ENCODE results near the gene TRIM37.

Gene TRIM37

DNA sequence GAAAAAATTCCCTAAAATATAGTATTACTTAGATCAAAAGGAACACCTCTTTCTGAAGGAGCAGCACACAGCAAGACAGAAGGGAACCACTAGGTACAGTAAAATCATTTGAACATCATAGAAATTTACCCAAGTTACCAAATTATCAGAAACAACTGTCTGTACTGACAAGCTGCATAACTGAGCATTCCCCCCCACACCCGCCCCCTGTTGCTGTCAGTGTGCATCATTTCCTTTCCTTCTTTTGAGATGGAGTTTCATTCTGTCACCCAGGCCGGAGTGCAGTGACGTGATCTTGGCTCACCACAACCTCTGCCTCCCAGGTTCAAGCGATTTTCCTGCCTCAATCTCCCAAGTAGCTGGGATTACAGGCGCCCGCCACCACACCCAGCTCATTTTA lies 120.7 kb downstream of the TRIM37 start:
- Histone ChIP-seq H3K4me3 (no peak overlapping the region), H3K27ac (no peak overlapping the region)
- TF ChIP-seq, protein P1, sequence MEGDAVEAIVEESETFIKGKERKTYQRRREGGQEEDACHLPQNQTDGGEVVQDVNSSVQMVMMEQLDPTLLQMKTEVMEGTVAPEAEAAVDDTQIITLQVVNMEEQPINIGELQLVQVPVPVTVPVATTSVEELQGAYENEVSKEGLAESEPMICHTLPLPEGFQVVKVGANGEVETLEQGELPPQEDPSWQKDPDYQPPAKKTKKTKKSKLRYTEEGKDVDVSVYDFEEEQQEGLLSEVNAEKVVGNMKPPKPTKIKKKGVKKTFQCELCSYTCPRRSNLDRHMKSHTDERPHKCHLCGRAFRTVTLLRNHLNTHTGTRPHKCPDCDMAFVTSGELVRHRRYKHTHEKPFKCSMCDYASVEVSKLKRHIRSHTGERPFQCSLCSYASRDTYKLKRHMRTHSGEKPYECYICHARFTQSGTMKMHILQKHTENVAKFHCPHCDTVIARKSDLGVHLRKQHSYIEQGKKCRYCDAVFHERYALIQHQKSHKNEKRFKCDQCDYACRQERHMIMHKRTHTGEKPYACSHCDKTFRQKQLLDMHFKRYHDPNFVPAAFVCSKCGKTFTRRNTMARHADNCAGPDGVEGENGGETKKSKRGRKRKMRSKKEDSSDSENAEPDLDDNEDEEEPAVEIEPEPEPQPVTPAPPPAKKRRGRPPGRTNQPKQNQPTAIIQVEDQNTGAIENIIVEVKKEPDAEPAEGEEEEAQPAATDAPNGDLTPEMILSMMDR (IDR thresholded peaks at IDR 0.05), result no peak
- no peak for DNase-seq (ENCODE audit: low spot score)

DNA sequence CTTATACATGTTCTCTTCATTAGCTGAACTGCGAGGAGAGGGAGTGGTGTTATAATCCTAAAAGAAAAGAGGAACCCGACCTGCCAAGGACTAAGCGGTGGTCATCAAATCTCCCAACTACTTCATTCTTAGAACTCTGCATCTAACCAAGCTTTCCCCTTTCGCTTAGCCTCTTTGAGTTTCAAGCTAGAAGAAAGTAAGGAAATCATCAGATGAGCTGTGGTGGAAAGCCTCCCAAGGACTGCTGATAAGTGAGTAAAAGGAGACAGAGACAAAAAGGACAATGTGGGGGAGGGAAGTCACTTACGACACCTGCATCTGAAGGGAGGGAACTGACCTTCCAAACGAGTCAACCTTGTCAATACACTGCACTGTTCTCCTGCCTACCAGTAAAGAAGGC lies 121.3 kb downstream of the TRIM37 start:
- no peak for DNase-seq (ENCODE audit: low spot score)

DNA sequence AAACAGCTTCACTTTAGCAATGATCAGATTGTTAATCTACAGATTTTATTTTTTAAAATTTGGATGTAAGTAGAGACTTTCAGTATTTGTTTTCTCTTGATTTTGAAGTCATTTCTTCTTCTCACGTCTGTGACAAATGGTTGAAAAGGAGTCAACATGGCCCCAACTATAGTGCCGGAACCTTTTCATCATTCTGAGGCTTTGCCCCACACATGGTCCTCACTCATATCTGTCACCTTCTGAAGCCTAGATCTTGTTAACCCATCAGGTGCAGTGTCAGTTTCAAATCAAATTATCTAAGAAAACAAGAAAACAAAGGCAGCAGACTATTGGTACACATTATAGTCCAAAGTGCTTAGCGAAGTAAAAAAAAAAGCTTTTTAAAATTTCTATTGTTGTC lies 124.1 kb downstream of the TRIM37 start:
- no peak overlapping the region for H3K4me3 ChIP-seq
- TF ChIP-seq, protein P1 (IDR thresholded peaks at IDR 0.05), result no peak
- DNase-seq (ENCODE audit: low spot score), result no peak
- no peak overlapping the region for H3K27ac ChIP-seq

More for the DNA sequence above, 121.3 kb downstream of the TRIM37 start:
- TF ChIP-seq, protein P1 (IDR thresholded peaks at IDR 0.05), result no peak
- Histone ChIP-seq H3K27ac (no peak overlapping the region), H3K4me3 (no peak overlapping the region)

DNA sequence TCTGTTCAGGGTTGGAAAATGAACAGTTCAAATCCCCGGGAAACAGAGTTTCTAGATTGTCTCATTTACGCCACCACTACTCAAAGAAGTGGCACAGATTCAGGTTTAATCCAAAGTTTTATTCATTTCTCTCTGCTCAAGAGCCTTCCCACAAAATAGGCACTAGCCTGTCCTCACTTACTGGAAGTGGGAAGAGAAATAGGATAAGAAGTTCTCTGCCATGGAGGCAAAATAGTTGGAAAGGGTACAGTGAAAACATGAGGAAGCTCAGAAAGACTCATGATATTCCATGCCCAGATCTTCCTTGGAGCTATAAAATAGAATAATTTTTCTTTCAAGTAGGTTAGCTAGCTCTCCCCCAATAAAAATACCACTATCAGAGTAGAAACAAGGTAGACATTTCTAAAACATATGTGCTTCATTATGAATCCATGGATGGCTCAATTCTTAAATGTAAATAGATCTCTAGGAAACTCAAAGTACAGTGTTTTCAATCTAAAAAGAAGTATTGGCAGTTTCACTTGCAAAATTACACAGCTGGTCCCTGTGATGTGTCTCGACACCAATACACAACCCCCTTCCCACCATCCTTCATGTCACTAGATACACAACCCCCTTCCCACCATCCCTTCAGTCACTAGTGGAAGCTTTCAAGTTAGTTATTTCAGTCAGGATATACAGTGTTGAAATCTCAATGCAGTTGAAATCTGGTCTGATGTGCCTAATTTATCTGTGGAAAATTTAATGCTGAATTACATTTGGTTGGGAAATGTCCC lies 125.8 kb downstream of the TRIM37 start:
- H3K4me3 ChIP-seq, result no peak overlapping the region
- TF ChIP-seq, protein P1 (IDR thresholded peaks at IDR 0.05), result no peak
- H3K27ac ChIP-seq, result no peak overlapping the region
- no peak for DNase-seq (ENCODE audit: low spot score)

GRCh38 chr17:58976541-58976940 lies 130.1 kb downstream of the TRIM37 start:
- Histone ChIP-seq H3K4me3 (no peak overlapping the region), H3K27ac (no peak overlapping the region)
- TF ChIP-seq, protein P1 (IDR thresholded peaks at IDR 0.05), result no peak
- DNase-seq (ENCODE audit: low spot score), result no peak

GRCh38 chr17:58974354-58974753 lies 132.3 kb downstream of the TRIM37 start:
- no peak overlapping the region for H3K27ac ChIP-seq
- H3K4me3 ChIP-seq, result no peak overlapping the region
- TF ChIP-seq, protein P1 (IDR thresholded peaks at IDR 0.05), result no peak
- DNase-seq (ENCODE audit: low spot score), result no peak
